Peyer's patch (tissue), 4 donors: ENCODE data around the gene CDK12.

Experiments used
- CTCF ChIP-seq, 6 experiments: fragments of 450-650 bp in 4 of 6; fragments of 200-600 bp in 2 of 6; sonication (generic) in 1 of 6; IDR thresholded peaks; one replicate each; pipeline ENCODE4 v1.5.1; 2017 to 2019; ENCODE audit warnings: antibody characterized with exemption in 6 of 6, mild to moderate bottlenecking in 3 of 6, moderate library complexity in 1 of 6
- POLR2A ChIP-seq, 2 donors: fragments of 450-650 bp; IDR thresholded peaks; one replicate each; pipeline ENCODE4 v1.5.1; 2017; ENCODE audit warnings: antibody characterized with exemption in 2 of 2, mild to moderate bottlenecking in 2 of 2, moderate library complexity in 2 of 2

DNA sequence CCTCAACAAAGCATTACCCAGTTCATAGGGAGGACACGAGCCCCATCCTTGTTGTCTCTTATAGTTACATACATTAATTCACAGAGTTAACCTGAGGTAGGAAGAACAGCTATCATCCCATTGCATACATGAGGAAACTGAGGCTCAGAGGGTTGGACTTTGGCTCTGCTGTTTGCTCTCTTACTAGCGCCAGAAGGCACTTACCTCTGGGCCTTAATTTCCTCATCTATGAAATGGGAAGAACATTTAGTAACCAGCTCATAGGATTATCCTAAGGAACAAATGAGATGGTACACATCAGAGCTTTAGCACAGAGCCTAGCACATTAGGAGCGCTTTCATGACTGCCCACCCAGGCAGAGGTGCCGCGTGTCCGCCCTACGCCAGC, 118.8 kb downstream of the CDK12 start:
- TF ChIP-seq CTCF (IDR thresholded peaks at IDR 0.05) (no peak), POLR2A (IDR thresholded peaks at IDR 0.05) (no peak)
